DND-41 (cell line): Measurements from ENCODE around the gene LRRC38.
A peak's percentile ranks its signal among the peaks of the same experiment; 100 is the strongest.

Source experiments
- ATAC-seq: fragments of 200-7000 bp; cut with Tn5 transposase; 3 replicates; pipeline ENCODE4 v1.9.1; 2021; ENCODE audit warnings: low read depth; ENCODE audit not compliant: insufficient read depth
- DNase-seq: peaks from one replicate; pipeline ENCODE4 v3.0.0-alpha.2; 2020
- H2AFZ ChIP-seq: 2 replicates; pipeline ENCODE4 v1.6.0; 2012; ENCODE audit warnings: low read depth, low read length
- H3K27ac ChIP-seq: 2 replicates; pipeline ENCODE4 v1.5.1; 2012; ENCODE audit warnings: low read length, inconsistent platforms
- H3K27me3 ChIP-seq: fragments of 200-600 bp; sonication (generic); 2 replicates; pipeline ENCODE4 v1.6.0; 2012; ENCODE audit warnings: low read length, mild to moderate bottlenecking, inconsistent platforms; ENCODE audit not compliant: insufficient read depth, poor library complexity
- H3K36me3 ChIP-seq: 2 replicates; pipeline ENCODE4 v1.5.1; 2012; ENCODE audit warnings: low read length, inconsistent platforms; ENCODE audit not compliant: insufficient read depth
- H3K4me1 ChIP-seq: 2 replicates; pipeline ENCODE4 v1.5.1; 2012; ENCODE audit warnings: mild to moderate bottlenecking, low read length; ENCODE audit not compliant: insufficient read depth
- H3K4me2 ChIP-seq: 2 replicates; pipeline ENCODE4 v1.6.0; 2012; ENCODE audit warnings: mild to moderate bottlenecking, moderate library complexity, low read length, inconsistent platforms; ENCODE audit not compliant: insufficient read depth
- H3K4me3 ChIP-seq, 2 experiments: fragments of 200-600 bp in 1 of 2; shearing (Covaris generic) in 1 of 2; 2 replicates each; pipeline ENCODE4 v1.5.1; 2012 to 2016; ENCODE audit warnings: inconsistent platforms in 2 of 2, low read length in 2 of 2, mild to moderate bottlenecking in 2 of 2, low read depth in 1 of 2, moderate library complexity in 1 of 2
- H3K79me2 ChIP-seq: 2 replicates; pipeline ENCODE4 v1.6.0; 2012; ENCODE audit warnings: low read length, inconsistent platforms; ENCODE audit not compliant: insufficient read depth
- H3K9ac ChIP-seq: 2 replicates; pipeline ENCODE4 v1.6.0; 2012; ENCODE audit warnings: low read depth, mild to moderate bottlenecking, inconsistent platforms, low read length, moderate library complexity
- H3K9me3 ChIP-seq: 2 replicates; pipeline ENCODE4 v1.5.1; 2012; ENCODE audit warnings: low read length, moderate library complexity, mild to moderate bottlenecking, inconsistent platforms; ENCODE audit not compliant: insufficient read depth, severe bottlenecking
- H4K20me1 ChIP-seq: 2 replicates; pipeline ENCODE4 v1.6.0; 2012; ENCODE audit warnings: low read length; ENCODE audit not compliant: insufficient read depth
- EZH2 ChIP-seq: IDR thresholded peaks from 3 replicates; pipeline ENCODE4 v1.6.1; 2012; ENCODE audit warnings: borderline replicate concordance, low read depth, mild to moderate bottlenecking, moderate library complexity, low read length, inconsistent platforms; ENCODE audit not compliant: severe bottlenecking
- TF ChIP-seq, protein P1 (sequence below): IDR thresholded peaks from 2 replicates; pipeline ENCODE4 v1.5.1; 2012; ENCODE audit warnings: borderline replicate concordance, low read length, moderate library complexity, mild to moderate bottlenecking; ENCODE audit not compliant: poor library complexity, severe bottlenecking; ENCODE audit errors: extremely low read depth

LRRC38 gene

GRCh38 chr1:13494025-13494424 lies 19.8 kb downstream of the LRRC38 start:
- H3K4me3 ChIP-seq: no peak overlapping the region
- no peak overlapping the region for H3K9ac ChIP-seq
- H3K4me1 ChIP-seq: peaks cover 47% of the 10 kb centered on the region
- DNase-seq (no peak), ATAC-seq (no peak)
- H2AFZ ChIP-seq: no peak overlapping the region
- H3K9me3 ChIP-seq: no peaks in the 10 kb centered on the region
- TF ChIP-seq EZH2: no peak
- TF ChIP-seq, protein P1, sequence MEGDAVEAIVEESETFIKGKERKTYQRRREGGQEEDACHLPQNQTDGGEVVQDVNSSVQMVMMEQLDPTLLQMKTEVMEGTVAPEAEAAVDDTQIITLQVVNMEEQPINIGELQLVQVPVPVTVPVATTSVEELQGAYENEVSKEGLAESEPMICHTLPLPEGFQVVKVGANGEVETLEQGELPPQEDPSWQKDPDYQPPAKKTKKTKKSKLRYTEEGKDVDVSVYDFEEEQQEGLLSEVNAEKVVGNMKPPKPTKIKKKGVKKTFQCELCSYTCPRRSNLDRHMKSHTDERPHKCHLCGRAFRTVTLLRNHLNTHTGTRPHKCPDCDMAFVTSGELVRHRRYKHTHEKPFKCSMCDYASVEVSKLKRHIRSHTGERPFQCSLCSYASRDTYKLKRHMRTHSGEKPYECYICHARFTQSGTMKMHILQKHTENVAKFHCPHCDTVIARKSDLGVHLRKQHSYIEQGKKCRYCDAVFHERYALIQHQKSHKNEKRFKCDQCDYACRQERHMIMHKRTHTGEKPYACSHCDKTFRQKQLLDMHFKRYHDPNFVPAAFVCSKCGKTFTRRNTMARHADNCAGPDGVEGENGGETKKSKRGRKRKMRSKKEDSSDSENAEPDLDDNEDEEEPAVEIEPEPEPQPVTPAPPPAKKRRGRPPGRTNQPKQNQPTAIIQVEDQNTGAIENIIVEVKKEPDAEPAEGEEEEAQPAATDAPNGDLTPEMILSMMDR: no peak
- H3K27me3 ChIP-seq: no peaks in the 10 kb centered on the region
- peak overlapping the region; percentile 100; the same call in 1 of the 2 replicates for H3K27ac ChIP-seq
- peaks cover 81% of the 10 kb centered on the region for H3K79me2 ChIP-seq
- H4K20me1 ChIP-seq: no peaks in the 10 kb centered on the region
- peaks cover 73% of the 10 kb centered on the region for H3K36me3 ChIP-seq
- no peak overlapping the region for H3K4me2 ChIP-seq

DNA sequence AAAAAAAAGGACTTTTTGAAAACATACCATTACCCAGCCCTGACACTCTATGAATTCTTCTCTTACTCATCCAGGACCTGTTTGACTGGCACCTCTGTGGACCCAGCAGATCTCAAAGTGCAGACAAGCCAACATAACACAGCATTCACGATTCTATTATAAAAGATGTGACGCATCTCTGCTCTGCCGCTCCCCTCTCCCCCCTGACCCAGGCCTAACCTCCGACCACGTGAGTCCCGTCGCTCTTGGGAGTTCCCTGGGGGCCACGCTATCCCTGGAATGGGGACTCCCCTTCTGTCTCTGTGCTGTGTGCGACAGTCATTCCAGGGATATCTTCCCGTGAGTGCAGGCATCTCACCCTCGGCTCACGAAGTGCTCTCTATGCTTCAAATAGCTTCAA lies 21.1 kb downstream of the LRRC38 start:
- Histone ChIP-seq H3K27me3 (no peaks in the 10 kb centered on the region), H3K36me3 (peaks cover 78% of the 10 kb centered on the region), H3K27ac (peak overlapping the region; percentile 35; the same call in 1 of the 2 replicates), H3K4me3 (no peak overlapping the region), H3K79me2 (peaks cover 85% of the 10 kb centered on the region), H4K20me1 (no peaks in the 10 kb centered on the region), H3K9me3 (no peaks in the 10 kb centered on the region), H2AFZ (no peak overlapping the region), H3K4me2 (no peak overlapping the region), H3K4me1 (peaks cover 47% of the 10 kb centered on the region), H3K9ac (no peak overlapping the region)
- no peak for ATAC-seq
- no peak for DNase-seq
- TF ChIP-seq, protein P1: no peak

GRCh38 chr1:13487957-13488356 lies 25.8 kb downstream of the LRRC38 start:
- Histone ChIP-seq H4K20me1 (no peaks in the 10 kb centered on the region), H3K9ac (peak overlapping the region; percentile 44), H3K4me2 (peak overlapping the region; percentile 39), H3K9me3 (no peaks in the 10 kb centered on the region), H3K27ac (peak overlapping the region; percentile 92), H3K79me2 (peaks cover 79% of the 10 kb centered on the region), H3K4me3 (peak overlapping the region in 1 of 2 experiments; percentile 13; a peak in 1 of 4 replicates), H3K27me3 (no peaks in the 10 kb centered on the region), H2AFZ (no peak overlapping the region), H3K4me1 (peaks cover 76% of the 10 kb centered on the region), H3K36me3 (peaks cover 54% of the 10 kb centered on the region)
- no peak for TF ChIP-seq EZH2
- TF ChIP-seq, protein P1: no peak
- ATAC-seq (no peak), DNase-seq (no peak)
